Endothelial cell (in vitro differentiated cells): ENCODE measurements around the gene LZTFL1. TPM values are rescaled to one million over a fixed set of nuclear protein-coding genes. Genes with fewer than 3 reads are reported as not detected.

ENCODE experiments used
- DNase-seq: peaks from one replicate; pipeline ENCODE4 v3.0.0; 2021; ENCODE audit warnings: low spot score
- H3K27ac Mint-ChIP-seq: one replicate; pipeline ENCODE4 v1.8.0; 2021; ENCODE audit warnings: mixed read lengths, inconsistent platforms; ENCODE audit not compliant: unreplicated experiment
- H3K27me3 Mint-ChIP-seq: one replicate; pipeline ENCODE4 v1.8.0; 2021; ENCODE audit warnings: mild to moderate bottlenecking, moderate library complexity, mixed read lengths, inconsistent platforms; ENCODE audit not compliant: unreplicated experiment
- H3K36me3 Mint-ChIP-seq: one replicate; pipeline ENCODE4 v1.8.0; 2021; ENCODE audit warnings: mild to moderate bottlenecking, low read depth, mixed read lengths, inconsistent platforms; ENCODE audit not compliant: unreplicated experiment
- H3K4me1 Mint-ChIP-seq: one replicate; pipeline ENCODE4 v1.8.0; 2021; ENCODE audit warnings: mild to moderate bottlenecking, mixed read lengths, inconsistent platforms; ENCODE audit not compliant: unreplicated experiment
- H3K4me3 Mint-ChIP-seq: one replicate; pipeline ENCODE4 v1.8.0; 2021; ENCODE audit warnings: mild to moderate bottlenecking, mixed read lengths, inconsistent platforms; ENCODE audit not compliant: unreplicated experiment
- H3K9me3 Mint-ChIP-seq: one replicate; pipeline ENCODE4 v1.8.0; 2021; ENCODE audit warnings: mixed read lengths, inconsistent platforms; ENCODE audit not compliant: unreplicated experiment
- total RNA-seq: library from RNA; stranded (reverse); fragmentation: NEBNext Ultra II Directional; extraction: Animal tissue kit (Norgen Biotek cat#: 25700); gene quantifications from one replicate; pipeline ENCODE4 v1.2.1, GENCODE V29; 2021; ENCODE audit not compliant: unreplicated experiment
- TF ChIP-seq, protein P1 (sequence below): fragments of 200-600 bp; sonication (generic); IDR thresholded peaks from one replicate; pipeline ENCODE4 v1.5.0; 2021; ENCODE audit warnings: antibody characterized with exemption; ENCODE audit not compliant: unreplicated experiment

LZTFL1 gene
- total RNA-seq, 1 donor from 2014 or later: 19.5 TPM

DNA sequence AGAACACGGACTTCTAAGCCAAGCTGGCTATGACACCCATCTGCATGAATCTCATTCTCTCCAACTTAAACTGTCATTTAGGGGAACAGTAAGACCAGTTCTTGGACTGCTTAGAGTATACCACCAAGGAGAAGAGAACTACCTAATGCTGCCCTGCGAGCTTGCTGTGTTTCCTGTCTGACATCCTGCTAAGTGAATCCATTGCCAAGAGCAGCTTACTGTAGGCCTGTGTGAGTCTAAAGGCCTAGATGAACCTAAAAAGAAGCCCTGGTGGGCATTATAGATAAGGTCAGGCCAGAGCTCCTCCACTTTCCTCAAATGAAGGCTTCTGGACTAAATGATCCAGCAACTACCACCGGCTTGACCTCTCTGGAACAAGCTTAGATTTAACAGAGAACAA is 15.0 kb downstream of the LZTFL1 start:
- Mint-ChIP-seq H3K27me3 (no peaks in the 10 kb centered on the region), H3K27ac (no peak overlapping the region), H3K36me3 (peaks cover 9% of the 10 kb centered on the region), H3K9me3 (no peaks in the 10 kb centered on the region), H3K4me3 (no peak overlapping the region), H3K4me1 (peaks cover 2% of the 10 kb centered on the region)
- no peak for DNase-seq
- TF ChIP-seq, protein P1, sequence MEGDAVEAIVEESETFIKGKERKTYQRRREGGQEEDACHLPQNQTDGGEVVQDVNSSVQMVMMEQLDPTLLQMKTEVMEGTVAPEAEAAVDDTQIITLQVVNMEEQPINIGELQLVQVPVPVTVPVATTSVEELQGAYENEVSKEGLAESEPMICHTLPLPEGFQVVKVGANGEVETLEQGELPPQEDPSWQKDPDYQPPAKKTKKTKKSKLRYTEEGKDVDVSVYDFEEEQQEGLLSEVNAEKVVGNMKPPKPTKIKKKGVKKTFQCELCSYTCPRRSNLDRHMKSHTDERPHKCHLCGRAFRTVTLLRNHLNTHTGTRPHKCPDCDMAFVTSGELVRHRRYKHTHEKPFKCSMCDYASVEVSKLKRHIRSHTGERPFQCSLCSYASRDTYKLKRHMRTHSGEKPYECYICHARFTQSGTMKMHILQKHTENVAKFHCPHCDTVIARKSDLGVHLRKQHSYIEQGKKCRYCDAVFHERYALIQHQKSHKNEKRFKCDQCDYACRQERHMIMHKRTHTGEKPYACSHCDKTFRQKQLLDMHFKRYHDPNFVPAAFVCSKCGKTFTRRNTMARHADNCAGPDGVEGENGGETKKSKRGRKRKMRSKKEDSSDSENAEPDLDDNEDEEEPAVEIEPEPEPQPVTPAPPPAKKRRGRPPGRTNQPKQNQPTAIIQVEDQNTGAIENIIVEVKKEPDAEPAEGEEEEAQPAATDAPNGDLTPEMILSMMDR: no peak

DNA sequence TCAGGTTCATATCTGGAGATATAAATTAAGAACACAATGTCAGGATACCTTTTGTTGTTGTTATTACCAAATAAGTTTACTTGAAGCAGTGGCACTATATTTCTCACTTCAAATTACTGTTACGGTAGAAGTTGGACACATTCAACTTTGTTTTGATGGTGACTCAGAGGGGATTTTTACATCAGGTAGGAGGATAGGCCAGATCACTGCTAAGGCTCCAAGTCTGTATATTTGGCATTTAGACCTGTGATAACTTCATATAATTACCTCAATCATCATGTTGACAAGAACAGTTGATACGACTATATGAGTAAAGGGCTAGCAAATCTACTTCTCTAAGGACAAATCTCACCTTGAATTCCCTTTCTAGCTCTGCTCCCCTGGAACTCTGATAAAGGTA is 15.6 kb downstream of the LZTFL1 start:
- Mint-ChIP-seq H3K27ac (no peak overlapping the region), H3K9me3 (no peaks in the 10 kb centered on the region), H3K36me3 (peaks cover 12% of the 10 kb centered on the region), H3K4me1 (peaks cover 2% of the 10 kb centered on the region), H3K4me3 (no peak overlapping the region), H3K27me3 (no peaks in the 10 kb centered on the region)
- TF ChIP-seq, protein P1: no peak
- no peak for DNase-seq

DNA sequence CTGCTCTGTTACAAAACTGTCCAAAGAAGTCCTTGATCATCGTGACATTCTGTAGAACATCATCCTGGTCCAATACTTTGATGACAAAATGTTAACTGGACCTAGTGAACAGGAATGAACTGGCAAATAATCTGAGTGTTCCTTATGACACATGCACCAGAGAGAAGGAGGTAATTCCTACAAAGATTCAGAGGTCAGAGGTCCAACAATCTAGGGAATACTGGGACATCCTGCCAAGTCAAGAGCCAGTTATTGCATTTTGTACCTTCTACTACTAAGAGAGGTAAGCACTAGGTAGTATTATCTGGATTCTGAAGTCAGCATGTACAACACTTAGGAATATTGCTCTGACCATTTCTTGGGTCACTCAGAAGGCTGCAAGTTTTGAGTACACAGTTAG is 20.8 kb downstream of the LZTFL1 start:
- DNase-seq: no peak
- TF ChIP-seq, protein P1: no peak
- no peaks in the 10 kb centered on the region for H3K4me1 Mint-ChIP-seq
- no peak overlapping the region for H3K27ac Mint-ChIP-seq
- no peaks in the 10 kb centered on the region for H3K27me3 Mint-ChIP-seq
- H3K36me3 Mint-ChIP-seq: peaks cover 27% of the 10 kb centered on the region
- no peaks in the 10 kb centered on the region for H3K9me3 Mint-ChIP-seq
- no peak overlapping the region for H3K4me3 Mint-ChIP-seq

DNA sequence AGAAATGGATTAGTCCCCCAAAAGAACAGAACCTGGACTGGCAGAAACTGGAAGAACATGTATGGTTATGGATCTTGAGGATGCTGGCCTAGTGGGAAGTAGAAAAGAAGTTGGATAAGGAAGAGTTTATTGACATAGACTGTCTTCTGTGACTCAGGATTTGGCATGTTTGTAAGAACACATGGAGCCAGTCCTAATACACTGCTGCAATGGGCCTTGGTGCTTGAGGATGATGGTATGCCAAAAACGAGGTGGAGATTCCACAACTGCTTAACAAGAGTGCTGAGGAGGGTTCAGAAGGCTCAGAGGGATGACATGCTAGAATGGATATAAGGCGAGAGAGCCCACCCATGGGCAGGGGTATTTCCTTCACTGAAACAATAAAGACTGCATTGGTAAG is 22.4 kb downstream of the LZTFL1 start:
- peaks cover 2% of the 10 kb centered on the region for H3K27me3 Mint-ChIP-seq
- TF ChIP-seq, protein P1: no peak
- no peak for DNase-seq
- H3K27ac Mint-ChIP-seq: no peak overlapping the region
- peaks cover 34% of the 10 kb centered on the region for H3K36me3 Mint-ChIP-seq
- H3K4me1 Mint-ChIP-seq: no peaks in the 10 kb centered on the region
- H3K4me3 Mint-ChIP-seq: no peak overlapping the region
- H3K9me3 Mint-ChIP-seq: no peaks in the 10 kb centered on the region

DNA sequence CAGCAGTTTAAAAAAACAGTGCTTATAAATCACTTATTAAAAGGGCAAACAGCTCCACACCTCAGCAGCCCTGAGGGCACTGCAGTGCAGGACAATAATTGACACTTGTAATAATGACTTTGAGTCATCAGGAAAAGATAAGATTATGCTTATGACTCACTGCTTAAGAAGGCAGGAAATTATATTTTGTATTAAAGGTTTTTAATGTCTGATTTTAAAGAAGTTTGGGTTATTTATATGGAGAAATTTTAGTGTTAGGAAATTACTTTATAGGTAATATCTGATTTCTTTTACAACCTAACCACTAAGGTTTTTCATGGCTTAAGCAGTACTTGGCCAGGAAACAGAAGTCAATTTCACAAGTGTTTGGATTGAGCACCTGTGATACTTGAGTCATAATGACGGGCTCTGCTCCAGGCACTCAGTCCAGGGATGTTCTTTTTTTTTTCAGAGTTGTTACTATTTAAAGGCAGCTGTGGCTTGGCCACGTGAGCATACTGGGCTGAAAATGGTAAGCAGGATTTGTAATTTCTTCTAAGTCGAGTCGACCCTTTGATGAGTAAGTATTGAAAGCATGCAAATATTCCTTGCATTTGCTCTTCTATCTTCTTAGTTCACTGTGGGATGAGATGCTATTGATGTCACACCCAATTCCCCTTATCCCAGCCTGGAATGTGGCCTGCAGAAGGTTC is 23.9 kb downstream of the LZTFL1 start:
- H3K27me3 Mint-ChIP-seq: peaks cover 2% of the 10 kb centered on the region
- peaks cover 34% of the 10 kb centered on the region for H3K36me3 Mint-ChIP-seq
- no peaks in the 10 kb centered on the region for H3K4me1 Mint-ChIP-seq
- no peaks in the 10 kb centered on the region for H3K9me3 Mint-ChIP-seq
- DNase-seq: no peak
- TF ChIP-seq, protein P1: no peak
- H3K27ac Mint-ChIP-seq: no peak overlapping the region
- no peak overlapping the region for H3K4me3 Mint-ChIP-seq
